SJCRH30 (cell line): ENCODE data around the gene PRKD2. TPM values are rescaled to one million over a fixed set of nuclear protein-coding genes. Genes with fewer than 3 reads are reported as not detected.

Experiments used
- DNase-seq, 2 experiments: peaks; one replicate each; pipeline ENCODE4 v3.0.0-alpha.2; 2015 to 2020
- H3K27ac ChIP-seq: fragments of 250-450 bp; sonication (Bioruptor Pico); 2 replicates; pipeline ENCODE4 v1.5.1; 2020; ENCODE audit warnings: mild to moderate bottlenecking, moderate library complexity
- H3K27me3 ChIP-seq: fragments of 250-450 bp; sonication (Bioruptor Pico); 2 replicates; pipeline ENCODE4 v1.5.1; 2020; ENCODE audit warnings: mild to moderate bottlenecking, moderate library complexity
- H3K36me3 ChIP-seq: fragments of 250-450 bp; sonication (Bioruptor Pico); 2 replicates; pipeline ENCODE4 v1.5.1; 2020; ENCODE audit warnings: mild to moderate bottlenecking, moderate library complexity
- H3K4me1 ChIP-seq: fragments of 250-450 bp; sonication (Bioruptor Pico); 2 replicates; pipeline ENCODE4 v1.5.1; 2020; ENCODE audit warnings: mild to moderate bottlenecking, moderate library complexity
- H3K4me3 ChIP-seq: fragments of 250-450 bp; sonication (Bioruptor Pico); 2 replicates; pipeline ENCODE4 v1.5.1; 2020; ENCODE audit warnings: mild to moderate bottlenecking, moderate library complexity
- H3K9me3 ChIP-seq: fragments of 250-450 bp; sonication (Bioruptor Pico); replicated peaks from 2 replicates; pipeline ENCODE4 v1.5.1; 2020; ENCODE audit warnings: mild to moderate bottlenecking, moderate library complexity
- total RNA-seq: library from RNA; depleted of rRNA; stranded (reverse); fragments of >200 nt; shearing (Covaris generic); gene quantifications from 2 replicates; pipeline ENCODE4 v1.2.3, GENCODE V29; 2014

The PRKD2 gene
- total RNA-seq, 1 experiment from 2014 or later = 7.7 TPM

DNA sequence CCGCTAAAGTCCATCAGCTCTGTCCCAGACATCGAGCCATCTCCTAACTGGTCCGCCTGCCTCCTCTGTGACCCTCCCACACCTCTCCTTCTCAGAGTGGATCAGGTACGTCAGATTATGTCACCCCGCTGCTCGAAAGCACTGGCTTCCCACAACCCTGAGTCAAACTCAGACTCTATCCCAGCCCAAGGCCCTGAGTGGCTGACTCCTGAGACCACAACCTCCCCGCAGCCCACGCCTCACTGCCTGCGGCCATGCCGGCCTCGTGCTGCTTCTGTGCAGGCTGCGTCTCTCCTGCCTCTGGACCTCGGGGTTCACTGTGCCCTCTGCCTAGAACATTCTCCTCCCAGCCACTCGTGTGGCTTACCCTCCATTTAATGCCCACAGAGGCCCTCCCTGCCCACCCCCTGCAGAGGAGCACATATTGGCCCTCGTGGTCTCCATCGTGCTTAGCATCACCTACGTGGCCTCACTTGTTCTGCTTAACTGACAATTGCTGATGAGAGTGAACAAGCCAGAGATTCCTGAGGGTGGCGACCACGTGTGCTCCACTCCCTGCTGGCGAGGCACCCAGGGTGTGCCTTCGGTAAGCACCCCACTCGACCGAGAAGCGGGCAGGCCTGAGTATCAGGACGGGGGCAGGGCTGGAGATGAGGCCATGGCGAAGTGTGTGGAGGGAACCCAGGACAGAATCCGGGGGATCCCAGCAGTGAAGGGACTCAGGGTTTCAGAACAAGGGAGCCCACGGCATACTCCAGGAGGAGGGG is 15.4 kb upstream of the PRKD2 start:
- H3K4me3 ChIP-seq = no peak overlapping the region
- H3K4me1 ChIP-seq = no peaks in the 10 kb centered on the region
- no peaks in the 10 kb centered on the region for H3K9me3 ChIP-seq
- H3K27ac ChIP-seq = no peak overlapping the region
- DNase-seq = no peak
- peaks cover 68% of the 10 kb centered on the region for H3K36me3 ChIP-seq
- no peaks in the 10 kb centered on the region for H3K27me3 ChIP-seq

DNA sequence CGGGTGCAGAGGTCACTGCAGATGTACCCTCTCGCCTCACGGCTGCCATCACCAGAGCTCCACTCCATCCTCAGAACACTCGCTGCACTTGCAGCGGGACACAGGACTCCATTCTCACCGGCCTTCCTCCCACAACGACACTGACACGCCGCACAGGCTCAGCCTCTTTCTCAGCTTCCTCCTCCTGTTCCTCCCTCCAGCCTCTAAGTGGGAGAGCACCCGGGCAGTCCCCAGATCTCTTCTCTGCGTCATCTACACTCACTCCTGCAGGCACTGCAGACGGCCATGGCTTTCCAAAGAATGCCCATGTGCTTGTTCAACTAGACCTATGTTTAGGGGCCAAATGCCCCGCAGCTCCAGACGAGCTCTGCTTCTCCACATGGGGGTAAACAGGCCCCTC is 14.7 kb upstream of the PRKD2 start:
- Histone ChIP-seq H3K9me3 (no peaks in the 10 kb centered on the region), H3K27ac (no peak overlapping the region), H3K27me3 (no peaks in the 10 kb centered on the region), H3K36me3 (peaks cover 69% of the 10 kb centered on the region), H3K4me1 (no peaks in the 10 kb centered on the region), H3K4me3 (no peak overlapping the region)
- no peak for DNase-seq

GRCh38 chr19:46731007-46731501 is 14.1 kb upstream of the PRKD2 start:
- H3K36me3 ChIP-seq = peaks cover 68% of the 10 kb centered on the region
- no peaks in the 10 kb centered on the region for H3K27me3 ChIP-seq
- no peak for DNase-seq
- no peak overlapping the region for H3K27ac ChIP-seq
- H3K4me3 ChIP-seq = no peak overlapping the region
- no peaks in the 10 kb centered on the region for H3K9me3 ChIP-seq
- H3K4me1 ChIP-seq = no peaks in the 10 kb centered on the region

GRCh38 chr19:46730595-46730994 is 13.7 kb upstream of the PRKD2 start:
- no peak overlapping the region for H3K27ac ChIP-seq
- no peaks in the 10 kb centered on the region for H3K4me1 ChIP-seq
- no peaks in the 10 kb centered on the region for H3K9me3 ChIP-seq
- DNase-seq = no peak
- peaks cover 68% of the 10 kb centered on the region for H3K36me3 ChIP-seq
- no peaks in the 10 kb centered on the region for H3K27me3 ChIP-seq
- H3K4me3 ChIP-seq = no peak overlapping the region

DNA sequence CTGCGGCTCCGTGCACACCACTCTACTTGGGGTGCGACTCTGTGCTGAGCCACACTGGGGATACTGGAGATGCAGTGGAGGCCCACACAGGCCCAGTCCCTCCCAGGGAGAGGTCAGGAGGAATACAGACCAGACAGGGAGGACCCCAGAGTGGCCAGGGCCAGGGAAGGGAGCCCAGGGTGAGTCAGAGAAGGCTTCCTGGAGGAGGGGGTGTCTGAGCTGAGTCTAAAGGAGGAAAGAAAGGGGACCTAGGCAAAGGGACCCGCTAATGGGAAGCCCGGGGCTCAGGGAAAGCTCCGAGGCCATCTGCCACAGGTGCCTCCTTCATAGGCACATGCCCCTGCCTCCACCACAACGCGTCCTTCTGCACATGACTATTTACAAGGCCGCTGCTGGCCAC is 13.3 kb upstream of the PRKD2 start:
- no peak for DNase-seq
- no peaks in the 10 kb centered on the region for H3K27me3 ChIP-seq
- no peaks in the 10 kb centered on the region for H3K4me1 ChIP-seq
- peaks cover 64% of the 10 kb centered on the region for H3K36me3 ChIP-seq
- H3K27ac ChIP-seq = no peak overlapping the region
- no peaks in the 10 kb centered on the region for H3K9me3 ChIP-seq
- no peak overlapping the region for H3K4me3 ChIP-seq

- Histone ChIP-seq H3K36me3 (peaks cover 62% of the 10 kb centered on the region), H3K4me3 (no peak overlapping the region), H3K9me3 (no peaks in the 10 kb centered on the region), H3K27me3 (no peaks in the 10 kb centered on the region), H3K4me1 (no peaks in the 10 kb centered on the region), H3K27ac (no peak overlapping the region)
- DNase-seq = no peak
Measured at GRCh38 chr19:46729696-46730095, 12.8 kb upstream of the PRKD2 start.

- peak; percentile 38 to 56 for DNase-seq
- Histone ChIP-seq H3K36me3 (peaks cover 62% of the 10 kb centered on the region), H3K9me3 (no peaks in the 10 kb centered on the region), H3K4me3 (no peak overlapping the region), H3K27me3 (no peaks in the 10 kb centered on the region), H3K27ac (no peak overlapping the region), H3K4me1 (no peaks in the 10 kb centered on the region)
Measured at GRCh38 chr19:46728693-46729339, 11.9 kb upstream of the PRKD2 start.

DNA sequence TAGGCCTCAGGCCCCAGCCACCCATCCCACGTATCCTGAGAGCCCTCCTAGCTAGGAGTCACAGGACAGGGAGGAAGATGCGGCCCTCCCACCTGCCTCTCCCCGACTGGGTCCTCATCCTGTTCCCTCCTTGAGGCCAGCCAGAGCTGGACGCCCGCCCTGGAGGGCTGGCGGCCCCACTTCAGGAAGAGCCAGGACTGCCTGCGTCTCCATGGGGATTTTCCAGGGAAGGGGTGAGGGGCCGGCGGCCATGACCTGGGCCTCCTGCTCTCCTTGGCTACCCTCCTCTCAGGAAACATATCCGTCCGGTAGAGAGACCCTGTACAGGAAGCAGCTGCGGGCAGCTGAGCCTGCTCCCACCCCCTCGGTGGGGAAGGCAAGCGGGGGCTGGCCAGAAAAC is 11.3 kb upstream of the PRKD2 start:
- no peak for DNase-seq
- Histone ChIP-seq H3K9me3 (no peaks in the 10 kb centered on the region), H3K4me1 (no peaks in the 10 kb centered on the region), H3K4me3 (no peak overlapping the region), H3K36me3 (peaks cover 57% of the 10 kb centered on the region), H3K27ac (no peak overlapping the region), H3K27me3 (no peaks in the 10 kb centered on the region)

DNA sequence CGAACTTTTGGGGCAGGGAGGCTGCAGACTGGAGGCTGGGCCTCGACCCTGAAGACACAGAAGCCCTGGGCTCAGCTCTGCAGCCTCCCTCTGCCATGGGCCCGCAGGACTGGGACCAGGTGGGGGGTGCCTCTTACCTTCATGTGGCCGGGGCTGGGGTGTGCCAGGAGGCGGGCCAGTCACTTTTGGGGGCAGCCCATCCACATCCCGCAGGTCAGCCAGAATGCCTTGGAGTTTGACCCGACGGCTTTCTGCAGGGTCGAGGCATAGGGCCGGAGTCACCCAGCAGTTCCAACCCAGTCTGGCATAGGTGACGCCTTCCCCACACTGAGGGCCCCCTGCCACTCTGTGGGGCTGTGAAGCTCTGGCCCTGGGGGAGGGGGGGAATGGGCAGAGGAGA is 10.8 kb upstream of the PRKD2 start:
- DNase-seq = no peak
- peaks cover 54% of the 10 kb centered on the region for H3K36me3 ChIP-seq
- H3K27me3 ChIP-seq = no peaks in the 10 kb centered on the region
- H3K4me3 ChIP-seq = no peak overlapping the region
- H3K4me1 ChIP-seq = no peaks in the 10 kb centered on the region
- no peak overlapping the region for H3K27ac ChIP-seq
- H3K9me3 ChIP-seq = no peaks in the 10 kb centered on the region

DNA sequence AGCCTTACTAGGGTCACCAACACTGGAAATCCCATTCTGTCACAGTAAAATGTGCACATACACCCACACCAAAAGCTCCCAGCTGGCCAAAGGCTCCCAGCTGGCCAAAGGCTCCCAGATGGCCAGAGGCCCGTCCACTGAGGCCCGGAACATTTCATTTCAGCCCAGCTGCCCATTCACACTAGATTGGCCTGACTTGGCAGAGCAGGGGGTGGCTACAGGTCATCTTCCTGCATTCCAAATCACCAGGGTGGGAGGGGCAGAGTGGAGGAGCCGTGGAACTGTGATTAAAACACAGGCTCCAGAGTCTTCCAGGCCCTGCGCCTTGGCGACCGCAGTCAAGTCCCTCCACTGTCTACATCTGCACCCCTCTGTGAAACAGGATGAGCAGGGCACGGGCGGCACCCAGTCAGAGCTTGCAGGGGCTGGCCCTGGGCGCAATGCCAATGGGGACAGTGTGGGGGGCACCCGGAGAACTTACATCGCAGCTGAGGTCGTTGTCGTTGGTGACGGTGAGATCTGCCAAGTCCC is 10.1 kb upstream of the PRKD2 start:
- Histone ChIP-seq H3K4me1 (no peaks in the 10 kb centered on the region), H3K27ac (no peak overlapping the region), H3K4me3 (no peak overlapping the region), H3K9me3 (no peaks in the 10 kb centered on the region), H3K36me3 (peaks cover 52% of the 10 kb centered on the region), H3K27me3 (no peaks in the 10 kb centered on the region)
- DNase-seq = no peak

DNA sequence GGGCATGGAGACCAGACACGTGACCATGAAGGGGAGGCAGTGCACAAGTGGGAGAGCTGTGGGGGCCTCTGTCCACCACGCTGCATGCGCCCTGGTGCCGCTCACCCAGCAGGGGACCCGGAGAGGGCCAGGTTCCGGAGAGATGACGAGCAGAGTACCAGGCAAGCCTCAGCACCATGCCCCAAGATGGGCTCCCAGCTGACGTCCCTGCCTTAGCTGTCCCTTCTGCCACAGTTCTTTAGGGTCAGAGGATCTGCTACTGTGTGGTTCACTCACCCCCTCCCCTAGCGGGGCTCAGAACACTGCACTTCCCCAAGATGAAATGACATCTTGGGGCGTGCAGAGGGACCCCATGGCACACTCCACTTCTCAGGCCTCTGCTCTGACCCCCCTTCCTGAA is 9.6 kb upstream of the PRKD2 start:
- H3K27ac ChIP-seq = no peak overlapping the region
- H3K36me3 ChIP-seq = peaks cover 57% of the 10 kb centered on the region
- no peak for DNase-seq
- no peaks in the 10 kb centered on the region for H3K4me1 ChIP-seq
- H3K9me3 ChIP-seq = no peaks in the 10 kb centered on the region
- H3K27me3 ChIP-seq = no peaks in the 10 kb centered on the region
- no peak overlapping the region for H3K4me3 ChIP-seq

DNA sequence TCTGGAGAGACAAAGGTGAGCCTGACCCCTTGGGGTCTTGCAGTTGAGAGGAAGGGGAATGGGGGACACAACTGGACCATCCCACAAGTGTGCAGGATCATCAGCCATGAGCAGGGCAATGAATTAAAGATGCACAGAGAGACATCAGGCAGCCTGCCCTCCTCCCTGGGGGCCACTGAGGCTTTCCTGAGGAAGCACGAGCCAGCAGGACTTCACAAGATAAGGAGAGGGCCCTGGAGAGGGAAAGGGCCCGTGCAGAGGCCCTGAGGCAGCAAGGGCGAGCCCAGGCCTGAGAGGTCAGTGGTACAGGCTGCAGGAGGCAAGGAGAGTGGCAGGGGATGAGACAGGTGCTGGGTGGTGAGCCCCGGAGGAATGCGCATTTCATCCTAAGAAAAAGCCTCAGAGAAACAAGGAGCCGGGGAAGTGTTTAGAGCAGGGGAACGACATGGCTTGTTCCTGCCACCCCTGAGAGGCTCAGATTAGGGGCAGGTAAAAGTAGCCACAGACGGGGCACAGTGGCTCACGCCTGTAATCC is 9.0 kb upstream of the PRKD2 start:
- DNase-seq = no peak
- no peak overlapping the region for H3K27ac ChIP-seq
- H3K4me1 ChIP-seq = no peaks in the 10 kb centered on the region
- H3K4me3 ChIP-seq = no peak overlapping the region
- peaks cover 62% of the 10 kb centered on the region for H3K36me3 ChIP-seq
- no peaks in the 10 kb centered on the region for H3K9me3 ChIP-seq
- no peaks in the 10 kb centered on the region for H3K27me3 ChIP-seq

DNA sequence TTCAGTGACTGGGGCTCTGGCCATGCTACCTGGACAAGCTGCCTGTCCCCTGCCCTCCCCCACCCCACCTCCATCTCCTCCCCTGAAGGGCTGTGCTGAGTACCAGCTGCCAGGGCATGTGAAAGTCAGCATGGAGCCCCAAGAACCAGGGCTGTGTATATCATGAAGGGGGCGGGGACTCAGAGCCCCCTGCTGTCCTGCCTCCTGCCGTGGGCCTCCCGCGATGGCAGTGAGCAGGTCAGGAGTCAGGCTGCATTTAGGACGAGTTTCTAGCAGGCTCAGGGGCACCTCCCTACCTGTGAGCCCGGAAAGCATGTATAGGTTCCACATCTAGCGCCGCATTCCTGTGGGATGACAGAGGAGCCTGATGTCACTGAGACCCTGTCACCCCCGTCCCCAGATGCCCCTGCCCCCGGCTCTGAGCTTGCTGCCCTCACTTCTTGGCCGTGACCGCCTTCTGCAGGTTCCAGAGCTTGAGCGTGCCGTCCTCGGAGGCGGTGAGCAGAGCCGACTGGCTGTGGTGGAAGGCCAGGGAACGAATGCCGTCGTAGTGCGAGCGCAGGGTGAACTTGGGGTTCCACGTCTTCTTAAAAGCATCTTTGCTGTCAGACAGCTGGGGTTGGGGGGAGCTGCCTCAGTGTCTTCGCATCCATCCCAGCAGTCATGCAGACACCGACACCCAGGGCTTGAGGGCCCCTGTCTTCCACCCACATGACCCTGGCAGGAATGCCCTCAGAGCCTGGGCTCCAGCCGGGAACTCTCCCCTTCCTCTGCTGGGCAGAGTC is 8.3 kb upstream of the PRKD2 start:
- Histone ChIP-seq H3K27me3 (no peaks in the 10 kb centered on the region), H3K9me3 (no peaks in the 10 kb centered on the region), H3K4me3 (no peak overlapping the region), H3K27ac (no peak overlapping the region), H3K36me3 (peaks cover 64% of the 10 kb centered on the region), H3K4me1 (no peaks in the 10 kb centered on the region)
- DNase-seq = no peak

DNA sequence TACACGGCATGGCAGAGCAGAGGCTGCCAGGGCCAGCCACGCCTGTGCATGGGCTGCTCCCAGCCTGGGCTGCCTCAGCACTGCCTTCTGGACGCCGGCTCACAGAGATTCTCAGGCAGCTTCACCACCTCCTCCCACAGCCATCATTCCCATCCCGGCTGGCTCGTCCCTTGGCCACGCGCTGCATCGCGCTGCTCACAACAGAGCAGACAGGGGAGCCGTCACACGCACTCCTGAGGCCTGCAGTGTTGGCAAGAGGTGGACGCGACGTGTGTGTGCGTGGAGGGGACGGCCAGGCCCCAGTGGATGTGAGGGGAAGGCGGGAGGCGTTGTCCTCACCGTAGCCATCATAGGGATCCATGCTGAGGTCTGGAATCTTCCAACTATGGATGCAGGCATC is 7.6 kb upstream of the PRKD2 start:
- no peaks in the 10 kb centered on the region for H3K4me1 ChIP-seq
- no peak overlapping the region for H3K4me3 ChIP-seq
- DNase-seq = no peak
- H3K27me3 ChIP-seq = no peaks in the 10 kb centered on the region
- no peak overlapping the region for H3K27ac ChIP-seq
- peaks cover 62% of the 10 kb centered on the region for H3K36me3 ChIP-seq
- H3K9me3 ChIP-seq = no peaks in the 10 kb centered on the region

GRCh38 chr19:46723471-46723870 is 6.6 kb upstream of the PRKD2 start:
- H3K36me3 ChIP-seq = peaks cover 52% of the 10 kb centered on the region
- no peaks in the 10 kb centered on the region for H3K9me3 ChIP-seq
- H3K27me3 ChIP-seq = no peaks in the 10 kb centered on the region
- DNase-seq = no peak
- no peak overlapping the region for H3K4me3 ChIP-seq
- no peak overlapping the region for H3K27ac ChIP-seq
- H3K4me1 ChIP-seq = no peaks in the 10 kb centered on the region
